GM06990 (cell line): ENCODE measurements around the gene SPTB.

Source experiments
- DNase-seq: peaks from one replicate; pipeline ENCODE4 v3.0.0-alpha.2; 2011; ENCODE audit not compliant: insufficient read length; ENCODE audit errors: extremely low read depth
- H3K27me3 ChIP-seq: replicated peaks from 2 replicates; pipeline ENCODE4 v1.6.0; 2011; ENCODE audit warnings: low read length; ENCODE audit not compliant: control insufficient read depth, insufficient read depth
- H3K36me3 ChIP-seq: 2 replicates; pipeline ENCODE4 v1.5.1; 2011; ENCODE audit warnings: low read length; ENCODE audit not compliant: control insufficient read depth, insufficient read depth
- H3K4me3 ChIP-seq: replicated peaks from 2 replicates; pipeline ENCODE4 v1.5.1; 2011; ENCODE audit warnings: low read depth, mild to moderate bottlenecking, control low read depth, low read length
- CTCF ChIP-seq: IDR thresholded peaks from 2 replicates; pipeline ENCODE4 v1.5.1; 2011; ENCODE audit warnings: low read length, control low read depth, mild to moderate bottlenecking, inconsistent platforms; ENCODE audit not compliant: insufficient read depth, poor library complexity, severe bottlenecking

SPTB gene

GRCh38 chr14:64816221-64816783 lies 63.4 kb downstream of the SPTB start:
- TF ChIP-seq CTCF: no peak
- no peaks in the 10 kb centered on the region; the same call in 1 of the 2 replicates for H3K27me3 ChIP-seq

DNA sequence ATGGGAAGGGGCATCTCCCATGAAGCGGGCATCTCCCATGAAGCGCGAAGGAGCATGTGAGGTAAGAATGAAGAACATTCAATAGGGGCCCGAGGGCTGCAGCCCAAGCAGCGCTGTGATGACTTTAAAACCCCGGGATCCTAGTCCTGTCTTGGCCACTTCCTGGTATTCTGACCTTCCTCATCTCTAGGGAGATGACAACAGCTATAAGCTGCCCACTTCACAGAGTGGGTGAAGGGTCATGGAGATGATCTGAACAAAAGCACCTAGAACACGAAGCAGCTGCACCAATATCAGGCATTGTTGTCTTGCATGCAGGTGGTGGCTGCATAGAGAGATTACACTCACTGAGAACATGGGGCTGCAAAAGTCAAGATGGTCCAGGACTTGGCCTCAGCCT lies 64.5 kb downstream of the SPTB start:
- H3K27me3 ChIP-seq: no peaks in the 10 kb centered on the region; the same call in 1 of the 2 replicates
- no peaks in the 10 kb centered on the region for H3K36me3 ChIP-seq
- no peak for TF ChIP-seq CTCF
- no peak for DNase-seq
- no peak overlapping the region for H3K4me3 ChIP-seq

More at GRCh38 chr14:64816221-64816783, 63.4 kb downstream of the SPTB start:
- no peak for DNase-seq
- Histone ChIP-seq H3K36me3 (no peaks in the 10 kb centered on the region), H3K4me3 (no peak overlapping the region)

- no peaks in the 10 kb centered on the region for H3K36me3 ChIP-seq
- peak; percentile 30 for DNase-seq
- TF ChIP-seq CTCF: no peak
- no peaks in the 10 kb centered on the region; the same call in 1 of the 2 replicates for H3K27me3 ChIP-seq
- no peak overlapping the region for H3K4me3 ChIP-seq
Measured at GRCh38 chr14:64812412-64812811, 67.3 kb downstream of the SPTB start.

DNA sequence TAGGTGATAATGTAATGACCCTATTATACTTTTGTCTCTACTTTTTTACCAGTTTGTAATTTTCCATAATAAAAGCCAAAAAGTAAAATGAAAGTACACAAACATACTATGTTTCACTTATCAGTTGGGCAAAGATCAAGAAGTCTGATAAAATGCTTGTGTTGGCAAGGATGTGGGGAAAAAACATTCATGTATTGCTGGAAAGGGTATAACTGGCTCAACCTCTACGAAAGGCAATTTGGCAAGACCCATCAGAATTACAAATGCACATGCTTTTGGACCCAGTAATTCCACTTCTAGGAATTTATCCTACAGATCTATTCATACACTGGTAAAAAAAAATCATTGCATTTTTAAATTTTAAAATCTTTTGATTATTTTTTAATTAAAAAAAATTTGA lies 68.0 kb downstream of the SPTB start:
- no peak for DNase-seq
- TF ChIP-seq CTCF: no peak
- no peaks in the 10 kb centered on the region for H3K36me3 ChIP-seq
- no peak overlapping the region for H3K4me3 ChIP-seq
- no peaks in the 10 kb centered on the region; the same call in 1 of the 2 replicates for H3K27me3 ChIP-seq

- Histone ChIP-seq H3K27me3 (no peaks in the 10 kb centered on the region; the same call in 1 of the 2 replicates), H3K4me3 (no peak overlapping the region), H3K36me3 (no peaks in the 10 kb centered on the region)
- TF ChIP-seq CTCF: no peak
- no peak for DNase-seq
Measured at GRCh38 chr14:64808449-64808848, 71.3 kb downstream of the SPTB start.

DNA sequence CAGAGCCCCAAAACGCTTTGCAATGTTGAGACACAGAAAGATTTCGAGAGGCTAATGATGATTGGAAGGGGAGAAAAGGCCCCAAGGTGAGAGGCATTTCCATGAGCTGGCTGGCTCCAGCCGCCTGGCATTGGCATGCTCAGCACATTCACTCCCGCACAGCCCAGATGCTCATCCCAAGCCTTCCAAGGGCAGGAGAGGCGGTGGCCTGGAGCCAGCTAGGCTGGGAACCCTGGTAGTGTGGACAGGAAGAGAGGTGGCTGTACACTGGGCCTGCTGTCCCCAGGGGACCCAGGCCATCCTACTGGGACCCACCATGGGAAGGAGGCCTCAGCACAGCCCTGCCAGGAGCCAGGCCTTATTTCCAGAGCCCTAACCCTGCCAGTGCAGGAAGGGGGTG lies 72.2 kb downstream of the SPTB start:
- no peak for DNase-seq
- TF ChIP-seq CTCF: no peak
- no peaks in the 10 kb centered on the region for H3K36me3 ChIP-seq
- no peaks in the 10 kb centered on the region for H3K27me3 ChIP-seq
- no peak overlapping the region for H3K4me3 ChIP-seq
